GM23248 (cell line): ENCODE measurements around the gene RESP18. TPM values are rescaled to one million over a fixed set of nuclear protein-coding genes. Genes with fewer than 3 reads are reported as not detected.

Experiments
- DNase-seq: peaks from one replicate; pipeline ENCODE4 v3.0.0-alpha.2; 2015
- H2AFZ ChIP-seq: fragments of 200-600 bp; sonication (generic); 2 replicates; pipeline ENCODE4 v1.6.1; 2016; ENCODE audit warnings: antibody characterized with exemption
- H3F3A ChIP-seq: fragments of 200-600 bp; sonication (generic); 2 replicates; pipeline ENCODE4 v1.6.1; 2016; ENCODE audit warnings: mild to moderate bottlenecking, antibody characterized with exemption, mixed run types; ENCODE audit not compliant: insufficient read depth
- H3K27ac ChIP-seq: fragments of 200-600 bp; sonication (generic); 2 replicates; pipeline ENCODE4 v1.5.1; 2016; ENCODE audit warnings: mild to moderate bottlenecking
- H3K27me3 ChIP-seq: fragments of 200-600 bp; sonication (generic); replicated peaks from 2 replicates; pipeline ENCODE4 v1.6.1; 2016; ENCODE audit warnings: mild to moderate bottlenecking; ENCODE audit not compliant: insufficient read depth
- H3K36me3 ChIP-seq: fragments of 200-600 bp; sonication (generic); 2 replicates; pipeline ENCODE4 v1.6.1; 2016; ENCODE audit warnings: low read depth, mild to moderate bottlenecking
- H3K4me1 ChIP-seq: fragments of 200-600 bp; sonication (generic); 2 replicates; pipeline ENCODE4 v1.6.1; 2016; ENCODE audit warnings: mild to moderate bottlenecking; ENCODE audit not compliant: insufficient read depth
- H3K4me2 ChIP-seq: fragments of 200-600 bp; sonication (generic); one replicate; pipeline ENCODE4 v1.6.1; 2016; ENCODE audit warnings: mild to moderate bottlenecking; ENCODE audit not compliant: unreplicated experiment
- H3K4me3 ChIP-seq: fragments of 200-600 bp; sonication (generic); 2 replicates; pipeline ENCODE4 v1.5.1; 2016; ENCODE audit warnings: mild to moderate bottlenecking
- H3K79me2 ChIP-seq: fragments of 200-600 bp; sonication (generic); 2 replicates; pipeline ENCODE4 v1.6.1; 2016; ENCODE audit warnings: mild to moderate bottlenecking; ENCODE audit not compliant: insufficient read depth
- H3K9ac ChIP-seq: fragments of 200-600 bp; sonication (generic); 2 replicates; pipeline ENCODE4 v1.6.1; 2016; ENCODE audit warnings: mild to moderate bottlenecking
- H3K9me2 ChIP-seq: fragments of 200-600 bp; sonication (generic); 2 replicates; pipeline ENCODE4 v1.6.1; 2016; ENCODE audit warnings: mixed run types, mild to moderate bottlenecking, moderate library complexity; ENCODE audit not compliant: insufficient read depth
- H3K9me3 ChIP-seq: fragments of 200-600 bp; sonication (generic); one replicate; pipeline ENCODE4 v1.6.1; 2017; ENCODE audit warnings: low read depth
- H4K20me1 ChIP-seq: fragments of 200-600 bp; sonication (generic); 2 replicates; pipeline ENCODE4 v1.6.0; 2016; ENCODE audit not compliant: insufficient read depth
- EZH2 ChIP-seq: fragments of 200-600 bp; sonication (generic); IDR thresholded peaks from 2 replicates; pipeline ENCODE4 v1.6.1; 2018; ENCODE audit warnings: antibody characterized with exemption, mild to moderate bottlenecking; ENCODE audit not compliant: insufficient read depth, poor library complexity, severe bottlenecking
- EZH2phosphoT487 ChIP-seq: fragments of 200-600 bp; sonication (generic); IDR thresholded peaks from 2 replicates; pipeline ENCODE4 v1.6.1; 2018; ENCODE audit warnings: antibody characterized with exemption, moderate library complexity, mild to moderate bottlenecking, low read depth; ENCODE audit not compliant: insufficient read depth
- WGBS, 2 experiments: methylation state at CpG; one replicate each; pipeline ENCODE4 v1.1.6; 2015 to 2017; ENCODE audit warnings: low lambda C conversion rate in 2 of 2, low coverage in 1 of 2; ENCODE audit errors: missing lambda C conversion rate in 2 of 2; 5-methylcytosine and 5-hydroxymethylcytosine counted together
- in situ Hi-C: fragments of 300-500 bp; cut with MboI; formaldehyde crosslinking; loops from 2 replicates; pipeline ENCODE4 v1.15.0; 2020
- polyA plus RNA-seq: library from polyadenylated mRNA; unstranded; fragments of >200 nt; fragmentation: Nextera tagmentation; extraction: Ambion mirVana; gene quantifications from 2 replicates; pipeline ENCODE4 v1.2.1, GENCODE V29; 2016
- total RNA-seq: library from RNA; depleted of rRNA; stranded (reverse); fragments of >200 nt; shearing (Covaris generic); gene quantifications from 2 replicates; pipeline ENCODE4 v1.2.3, GENCODE V29; 2014

RESP18 gene
- total and polyA plus RNA-seq, 2 experiments from 2014 or later = not detected

- no peaks in the 10 kb centered on the region for H3K9me3 ChIP-seq
- H2AFZ ChIP-seq = no peak overlapping the region
- H3K79me2 ChIP-seq = no peaks in the 10 kb centered on the region
- WGBS, 2 experiments = 7 to 9% methylated on average over 52 to 65 of the region's 66 CpGs
- peaks cover 13% of the 10 kb centered on the region for H3F3A ChIP-seq
- H3K27me3 ChIP-seq = peaks cover 18% of the 10 kb centered on the region
- peak overlapping the region; percentile 78 for H3K4me2 ChIP-seq
- H3K4me3 ChIP-seq = peak overlapping the region; percentile 59
- H3K9ac ChIP-seq = no peak overlapping the region
- peak; percentile 19; the same call in 1 of the 2 replicates for TF ChIP-seq EZH2phosphoT487
- TF ChIP-seq EZH2 = peak; percentile 78
- in situ Hi-C loops = no loop called here
- no peak overlapping the region for H3K27ac ChIP-seq
- DNase-seq = peak; percentile 25
- no peaks in the 10 kb centered on the region for H3K9me2 ChIP-seq
- no peaks in the 10 kb centered on the region for H4K20me1 ChIP-seq
- H3K4me1 ChIP-seq = peaks cover 16% of the 10 kb centered on the region
- H3K36me3 ChIP-seq = no peaks in the 10 kb centered on the region
Measured at GRCh38 chr2:219358170-219359075, 25.9 kb upstream of the RESP18 start.

- WGBS, 2 experiments = 46 to 63% methylated on average over 1 of the region's 1 CpG
- no peak for DNase-seq
- H3K36me3 ChIP-seq = no peaks in the 10 kb centered on the region
Measured at GRCh38 chr2:219356834-219357233, 24.3 kb upstream of the RESP18 start.

GRCh38 chr2:219354582-219354981 lies 22.0 kb upstream of the RESP18 start:
- in situ Hi-C loops = no loop called here
- Histone ChIP-seq H4K20me1 (no peaks in the 10 kb centered on the region), H3K9me3 (no peaks in the 10 kb centered on the region), H3K9ac (no peak overlapping the region), H3K79me2 (no peaks in the 10 kb centered on the region), H3K4me1 (peaks cover 15% of the 10 kb centered on the region), H3K4me2 (no peak overlapping the region), H3K27ac (no peak overlapping the region), H2AFZ (no peak overlapping the region), H3K9me2 (no peaks in the 10 kb centered on the region), H3F3A (no peaks in the 10 kb centered on the region), H3K4me3 (no peak overlapping the region), H3K36me3 (no peaks in the 10 kb centered on the region), H3K27me3 (peaks cover 18% of the 10 kb centered on the region)
- 61 to 66% methylated on average over 4 of the region's 4 CpGs for WGBS, 2 experiments
- no peak for DNase-seq
- TF ChIP-seq EZH2 = no peak

More at GRCh38 chr2:219356834-219357233, 24.3 kb upstream of the RESP18 start:
- H3K27ac ChIP-seq = no peak overlapping the region
- no peak overlapping the region for H2AFZ ChIP-seq
- no peak overlapping the region for H3K4me2 ChIP-seq
- H3K4me1 ChIP-seq = 0 out of 2 replicates have a peak, but pooled peaks cover 5% of the 10 kb centered on the region
- in situ Hi-C loops = no loop called here
- H3K9me2 ChIP-seq = no peaks in the 10 kb centered on the region
- no peaks in the 10 kb centered on the region for H4K20me1 ChIP-seq
- no peaks in the 10 kb centered on the region for H3F3A ChIP-seq
- peaks cover 18% of the 10 kb centered on the region for H3K27me3 ChIP-seq
- no peaks in the 10 kb centered on the region for H3K9me3 ChIP-seq
- H3K9ac ChIP-seq = no peak overlapping the region
- no peaks in the 10 kb centered on the region for H3K79me2 ChIP-seq
- H3K4me3 ChIP-seq = no peak overlapping the region
- no peak for TF ChIP-seq EZH2
- no peak for TF ChIP-seq EZH2phosphoT487

GRCh38 chr2:219353129-219353528 lies 20.6 kb upstream of the RESP18 start:
- Histone ChIP-seq H3K27me3 (peaks cover 9% of the 10 kb centered on the region), H2AFZ (no peak overlapping the region), H4K20me1 (no peaks in the 10 kb centered on the region), H3K9me2 (no peaks in the 10 kb centered on the region), H3F3A (no peaks in the 10 kb centered on the region), H3K4me1 (peaks cover 9% of the 10 kb centered on the region), H3K27ac (no peak overlapping the region), H3K4me2 (no peak overlapping the region), H3K36me3 (no peaks in the 10 kb centered on the region), H3K4me3 (no peak overlapping the region), H3K9ac (no peak overlapping the region), H3K9me3 (no peaks in the 10 kb centered on the region), H3K79me2 (no peaks in the 10 kb centered on the region)
- TF ChIP-seq EZH2phosphoT487 = no peak
- no peak for TF ChIP-seq EZH2
- no peak for DNase-seq
- WGBS, 2 experiments = 60 to 70% methylated on average over 5 of the region's 5 CpGs
- in situ Hi-C loops = no loop called here
